HepG2 (cell line): Measurements from ENCODE around the gene DMRT1.

Experiments used
- BRF2 ChIP-seq: sonication (generic); formaldehyde crosslinking; IDR thresholded peaks from 2 replicates; pipeline ENCODE4 v1.8.1; 2022; ENCODE audit warnings: mild to moderate bottlenecking, missing genetic modification reagents
- EED ChIP-seq: sonication (generic); formaldehyde crosslinking; IDR thresholded peaks from 2 replicates; pipeline ENCODE4 v1.5.0; 2020; ENCODE audit warnings: mild to moderate bottlenecking, missing genetic modification reagents
- ETS1 ChIP-seq: sonication (generic); formaldehyde crosslinking; IDR thresholded peaks from 2 replicates; pipeline ENCODE4 v1.4.0; 2020; ENCODE audit warnings: missing genetic modification reagents
- FOXJ3 ChIP-seq: sonication (generic); formaldehyde crosslinking; IDR thresholded peaks from 2 replicates; pipeline ENCODE4 v1.4.0; 2020; ENCODE audit warnings: missing genetic modification reagents, mild to moderate bottlenecking, borderline replicate concordance
- MNT ChIP-seq: fragments of 450-650 bp; IDR thresholded peaks from 2 replicates; pipeline ENCODE4 v1.6.1; 2016
- MXI1 ChIP-seq: IDR thresholded peaks from 3 replicates; pipeline ENCODE4 v1.6.1; 2012; ENCODE audit warnings: low read depth, low read length, inconsistent platforms, borderline replicate concordance
- NR2F6 ChIP-seq, 2 experiments: IDR thresholded peaks; 2 replicates each; pipeline ENCODE4 v1.6.1; 2016; ENCODE audit warnings: antibody characterized with exemption in 1 of 2, mild to moderate bottlenecking in 1 of 2
- POLR2AphosphoS5 ChIP-seq: IDR thresholded peaks from 2 replicates; pipeline ENCODE4 v1.6.1; 2012; ENCODE audit warnings: low read depth, low read length
- SMARCC2 ChIP-seq: fragments of 450-650 bp; IDR thresholded peaks from 2 replicates; pipeline ENCODE4 v1.6.1; 2017; ENCODE audit warnings: antibody characterized with exemption, mild to moderate bottlenecking
- SOX6 ChIP-seq, 2 experiments: fragments of 450-650 bp in 1 of 2; sonication (generic) in 1 of 2; formaldehyde crosslinking in 1 of 2; IDR thresholded peaks; 2 replicates each; pipeline versions ENCODE4 v1.4.0 to v1.6.1; 2017 to 2020; ENCODE audit warnings: antibody characterized with exemption in 1 of 2, mild to moderate bottlenecking in 1 of 2, missing genetic modification reagents in 1 of 2
- ZNF235 ChIP-seq: sonication (generic); formaldehyde crosslinking; IDR thresholded peaks from 2 replicates; pipeline ENCODE4 v1.8.1; 2023; ENCODE audit warnings: mild to moderate bottlenecking, missing genetic modification reagents, borderline replicate concordance
- TF ChIP-seq, protein P1 (sequence below), 2 experiments: IDR thresholded peaks; 2 replicates each; pipeline ENCODE4 v1.6.1; 2011 to 2012; ENCODE audit warnings: low read length in 2 of 2, borderline replicate concordance in 1 of 2, low read depth in 1 of 2, mild to moderate bottlenecking in 1 of 2, moderate library complexity in 1 of 2

GRCh38 chr9:880725-881124 is 39.2 kb downstream of the DMRT1 start:
- no peak for TF ChIP-seq POLR2AphosphoS5
- TF ChIP-seq, protein P1, sequence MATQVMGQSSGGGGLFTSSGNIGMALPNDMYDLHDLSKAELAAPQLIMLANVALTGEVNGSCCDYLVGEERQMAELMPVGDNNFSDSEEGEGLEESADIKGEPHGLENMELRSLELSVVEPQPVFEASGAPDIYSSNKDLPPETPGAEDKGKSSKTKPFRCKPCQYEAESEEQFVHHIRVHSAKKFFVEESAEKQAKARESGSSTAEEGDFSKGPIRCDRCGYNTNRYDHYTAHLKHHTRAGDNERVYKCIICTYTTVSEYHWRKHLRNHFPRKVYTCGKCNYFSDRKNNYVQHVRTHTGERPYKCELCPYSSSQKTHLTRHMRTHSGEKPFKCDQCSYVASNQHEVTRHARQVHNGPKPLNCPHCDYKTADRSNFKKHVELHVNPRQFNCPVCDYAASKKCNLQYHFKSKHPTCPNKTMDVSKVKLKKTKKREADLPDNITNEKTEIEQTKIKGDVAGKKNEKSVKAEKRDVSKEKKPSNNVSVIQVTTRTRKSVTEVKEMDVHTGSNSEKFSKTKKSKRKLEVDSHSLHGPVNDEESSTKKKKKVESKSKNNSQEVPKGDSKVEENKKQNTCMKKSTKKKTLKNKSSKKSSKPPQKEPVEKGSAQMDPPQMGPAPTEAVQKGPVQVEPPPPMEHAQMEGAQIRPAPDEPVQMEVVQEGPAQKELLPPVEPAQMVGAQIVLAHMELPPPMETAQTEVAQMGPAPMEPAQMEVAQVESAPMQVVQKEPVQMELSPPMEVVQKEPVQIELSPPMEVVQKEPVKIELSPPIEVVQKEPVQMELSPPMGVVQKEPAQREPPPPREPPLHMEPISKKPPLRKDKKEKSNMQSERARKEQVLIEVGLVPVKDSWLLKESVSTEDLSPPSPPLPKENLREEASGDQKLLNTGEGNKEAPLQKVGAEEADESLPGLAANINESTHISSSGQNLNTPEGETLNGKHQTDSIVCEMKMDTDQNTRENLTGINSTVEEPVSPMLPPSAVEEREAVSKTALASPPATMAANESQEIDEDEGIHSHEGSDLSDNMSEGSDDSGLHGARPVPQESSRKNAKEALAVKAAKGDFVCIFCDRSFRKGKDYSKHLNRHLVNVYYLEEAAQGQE (IDR thresholded peaks at IDR 0.05; ENCODE audit: borderline replicate concordance in 1 of 2, low read depth in 1 of 2, low read length in 2 of 2), result no peak
- TF ChIP-seq NR2F6 (IDR thresholded peaks at IDR 0.05), result no peak
- no peak for TF ChIP-seq NR2F6 (CRISPR knock-in tag; IDR thresholded peaks at IDR 0.05)
- TF ChIP-seq MNT, result no peak
- TF ChIP-seq FOXJ3 (CRISPR knock-in tag), result no peak
- no peak for TF ChIP-seq MXI1
- TF ChIP-seq SMARCC2, result no peak
- no peak for TF ChIP-seq ZNF235 (CRISPR knock-in tag)
- TF ChIP-seq BRF2 (CRISPR knock-in tag), result no peak
- no peak for TF ChIP-seq EED (CRISPR knock-in tag)
- no peak for TF ChIP-seq ETS1 (CRISPR knock-in tag)
- TF ChIP-seq SOX6 (IDR thresholded peaks at IDR 0.05), result no peak
- TF ChIP-seq SOX6 (CRISPR knock-in tag; IDR thresholded peaks at IDR 0.05), result no peak
